ENCODE results near the gene HSBP1.

The HSBP1 gene

GRCh38 chr16:83807710-83808572 lies at the start of gene HSBP1:
HSBP1 (plus strand) TSS chr16:83807978; CDS start chr16:83808077, 99 bp downstream.
- DNase-seq: peak; percentile 83

GRCh38 chr16:83762141-83762991 lies 45.4 kb upstream of the HSBP1 start:
- DNase-seq: no peak

DNA sequence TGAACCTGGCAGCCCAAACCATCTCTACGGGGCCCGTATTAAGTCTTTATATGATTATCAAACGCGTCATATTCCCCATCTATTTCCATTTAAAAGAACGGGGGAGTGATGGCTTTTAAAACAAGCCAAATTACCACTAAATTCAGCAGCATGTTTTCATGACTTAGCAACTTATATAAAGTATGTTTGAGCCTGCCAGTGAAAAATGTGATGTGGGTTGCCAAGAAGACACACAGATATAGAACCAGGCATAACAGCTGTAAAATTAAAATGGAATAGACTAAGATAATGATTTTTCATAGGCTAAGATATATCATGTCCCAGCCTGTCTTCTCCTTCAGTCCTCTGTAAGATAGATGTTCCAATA lies 44.8 kb upstream of the HSBP1 start:
- DNase-seq: no peak

DNA sequence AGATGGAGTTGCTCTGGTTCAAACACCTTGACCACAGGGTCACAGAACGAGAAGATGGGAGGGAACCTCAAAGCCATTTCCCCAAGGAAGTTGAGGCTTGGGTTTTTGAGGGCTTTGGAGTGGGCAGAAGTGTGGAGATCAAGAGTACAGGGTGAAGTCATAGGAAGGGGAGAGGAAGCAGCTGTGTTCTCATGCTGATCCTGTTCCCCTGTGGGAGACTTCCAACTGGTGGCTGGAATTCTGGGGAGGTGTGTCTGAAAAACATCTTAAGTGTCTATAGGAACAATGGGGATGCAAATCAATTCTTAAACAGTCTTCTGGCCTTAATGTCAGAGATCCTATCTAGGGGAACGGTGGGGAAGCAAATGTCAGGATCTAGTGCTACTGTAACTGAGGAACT lies 38.8 kb upstream of the HSBP1 start:
- no peak for DNase-seq

- no peak for DNase-seq
Observed at GRCh38 chr16:83769397-83770008, 38.3 kb upstream of the HSBP1 start.

GRCh38 chr16:83771306-83771942 lies 36.4 kb upstream of the HSBP1 start:
- no peak for DNase-seq

DNA sequence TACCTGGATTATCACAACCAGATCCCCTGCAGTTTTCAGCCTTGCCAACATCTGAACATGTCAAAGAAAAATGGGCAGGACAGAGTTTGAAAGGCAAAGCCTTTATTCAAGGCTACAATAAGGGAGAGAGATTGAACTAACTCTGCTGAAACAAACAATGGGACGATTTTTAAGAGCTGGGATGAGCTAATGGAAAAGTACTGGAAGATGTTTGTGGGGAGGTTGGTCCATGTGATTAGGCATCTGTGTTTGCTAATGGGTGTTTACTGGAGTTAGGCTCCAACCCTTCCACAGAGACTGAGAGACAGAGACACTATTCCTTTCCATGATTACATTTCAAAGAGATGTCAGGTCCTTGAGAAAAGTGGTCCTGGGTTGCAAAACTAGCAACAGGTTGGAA lies 35.0 kb upstream of the HSBP1 start:
- no peak for DNase-seq

DNA sequence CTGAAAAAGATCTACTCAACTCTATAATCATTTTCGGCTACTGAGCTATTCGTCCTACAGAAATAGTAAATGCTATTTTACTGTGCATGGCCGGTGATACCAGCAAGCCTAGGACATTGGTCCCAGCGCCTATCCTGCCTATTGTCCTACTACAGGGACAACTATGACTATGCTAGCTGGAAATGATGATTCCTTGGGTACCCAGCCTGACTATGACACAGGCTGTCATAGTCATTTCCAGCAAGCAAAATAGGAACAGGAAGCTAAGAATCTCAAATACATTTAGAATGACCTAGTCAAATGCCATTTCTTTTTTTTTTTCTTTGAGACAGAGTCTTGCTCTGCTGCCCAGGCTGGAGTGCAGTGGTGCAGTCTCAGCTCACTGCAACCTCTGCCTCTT lies 33.7 kb upstream of the HSBP1 start:
- DNase-seq: no peak

DNA sequence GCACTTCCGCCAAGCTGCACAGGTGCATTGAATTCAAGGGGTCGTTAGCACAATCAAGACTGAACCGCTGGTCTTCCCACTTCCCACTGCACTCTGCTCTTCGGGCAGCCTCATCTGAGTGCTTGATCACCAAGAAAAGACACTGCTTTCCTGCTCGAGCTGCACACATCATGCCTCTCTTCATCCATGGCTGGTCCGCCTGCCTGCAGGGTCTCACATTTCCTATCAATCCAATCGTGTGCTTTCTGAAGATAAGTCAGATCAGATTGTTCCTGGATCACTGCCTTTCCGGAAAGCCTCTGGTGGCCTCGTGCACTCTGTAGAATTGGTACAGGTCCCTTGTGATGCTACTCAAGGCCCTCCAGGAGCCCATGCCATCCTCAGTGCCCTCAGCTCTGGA lies 30.8 kb upstream of the HSBP1 start:
- no peak for DNase-seq

DNA sequence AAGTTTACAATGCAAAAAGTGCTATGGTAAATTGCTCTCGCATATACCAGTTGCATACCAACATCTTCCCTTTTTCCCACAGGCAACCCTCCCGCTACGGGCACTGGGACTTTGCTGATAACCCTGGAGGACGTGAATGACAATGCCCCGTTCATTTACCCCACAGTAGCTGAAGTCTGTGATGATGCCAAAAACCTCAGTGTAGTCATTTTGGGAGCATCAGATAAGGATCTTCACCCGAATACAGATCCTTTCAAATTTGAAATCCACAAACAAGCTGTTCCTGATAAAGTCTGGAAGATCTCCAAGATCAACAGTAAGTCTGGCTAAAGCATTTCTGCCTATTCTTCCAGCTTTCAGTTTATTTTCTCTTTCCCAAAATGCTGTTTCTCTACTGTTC lies 27.9 kb upstream of the HSBP1 start:
- peak; percentile 5 for DNase-seq

DNA sequence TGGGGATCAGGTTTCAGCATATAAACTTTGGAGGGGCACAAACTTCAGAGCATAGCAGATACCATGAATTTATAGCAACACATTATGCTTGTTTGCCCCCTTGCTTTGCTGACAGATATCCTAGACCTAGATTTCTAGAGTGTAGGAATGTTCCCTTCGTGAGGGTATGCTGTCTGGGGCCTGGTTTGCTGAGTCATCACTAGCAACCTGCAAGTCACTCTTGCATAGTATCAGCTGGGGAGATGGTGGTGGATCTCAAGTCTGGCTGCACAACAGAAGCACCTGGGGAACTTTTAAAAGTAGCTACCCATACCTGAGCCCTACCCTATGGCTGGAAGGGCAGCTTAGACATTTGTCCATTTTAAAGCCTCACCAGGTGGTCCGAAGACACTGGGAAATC lies 22.3 kb upstream of the HSBP1 start:
- no peak for DNase-seq

- DNase-seq: no peak
Observed at GRCh38 chr16:83789642-83790401, 18.0 kb upstream of the HSBP1 start.

GRCh38 chr16:83791916-83792315 lies 15.9 kb upstream of the HSBP1 start:
- no peak for DNase-seq

GRCh38 chr16:83792391-83792790 lies 15.4 kb upstream of the HSBP1 start:
- DNase-seq: no peak

DNA sequence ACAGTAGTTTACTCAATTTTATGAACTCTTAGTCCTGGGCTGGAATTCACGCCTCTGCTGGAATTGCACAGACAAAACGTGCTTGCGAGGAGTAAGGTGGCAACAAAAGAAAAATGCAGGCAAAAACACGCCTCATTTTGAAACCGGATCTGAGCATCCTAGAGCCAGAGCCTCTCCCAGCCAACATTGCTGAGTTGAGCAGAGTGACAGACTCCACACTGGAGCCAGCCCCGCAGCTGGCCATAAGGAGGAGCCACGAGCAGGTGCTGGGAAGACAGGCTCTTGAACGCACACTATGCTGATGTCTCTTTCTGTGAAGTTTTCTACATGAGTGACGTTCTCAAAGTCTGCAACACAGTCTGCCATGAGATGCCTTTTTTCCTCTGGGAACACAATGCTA lies 14.6 kb upstream of the HSBP1 start:
- no peak for DNase-seq

DNA sequence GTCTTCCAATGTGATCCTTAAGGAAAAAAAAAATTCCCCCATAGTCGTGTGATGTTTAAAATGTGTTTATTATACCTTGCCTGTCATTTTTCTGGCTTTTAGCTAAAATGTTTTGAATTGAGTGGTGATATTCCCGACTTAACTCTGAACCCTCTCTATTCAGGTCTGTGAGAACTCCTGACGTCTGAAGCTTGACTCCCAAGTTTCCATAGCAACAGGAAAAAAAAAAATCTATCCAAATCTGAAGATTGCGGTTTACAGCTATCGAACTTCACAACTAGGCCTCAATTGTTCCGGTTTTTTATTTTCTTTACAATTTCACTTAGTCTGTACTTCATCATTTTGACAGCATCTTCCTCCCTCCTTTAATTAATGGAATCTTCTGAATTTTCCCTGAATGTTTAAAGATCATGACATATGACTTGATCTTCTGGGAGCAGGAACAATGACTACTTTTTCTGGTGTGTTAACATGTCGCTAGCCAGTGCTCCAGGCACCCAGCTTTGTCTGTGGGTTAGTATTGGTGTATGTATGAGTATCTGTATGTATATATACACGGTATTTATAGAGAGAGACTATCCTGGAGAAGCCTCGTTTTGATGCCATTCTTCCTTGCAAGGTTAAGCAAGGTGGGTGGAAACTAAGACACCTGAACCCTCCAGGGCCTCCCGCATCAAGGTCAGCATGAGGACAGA lies 12.8 kb upstream of the HSBP1 start:
- DNase-seq: no peak

- no peak for DNase-seq
Observed at GRCh38 chr16:83797013-83797412, 10.8 kb upstream of the HSBP1 start.

DNA sequence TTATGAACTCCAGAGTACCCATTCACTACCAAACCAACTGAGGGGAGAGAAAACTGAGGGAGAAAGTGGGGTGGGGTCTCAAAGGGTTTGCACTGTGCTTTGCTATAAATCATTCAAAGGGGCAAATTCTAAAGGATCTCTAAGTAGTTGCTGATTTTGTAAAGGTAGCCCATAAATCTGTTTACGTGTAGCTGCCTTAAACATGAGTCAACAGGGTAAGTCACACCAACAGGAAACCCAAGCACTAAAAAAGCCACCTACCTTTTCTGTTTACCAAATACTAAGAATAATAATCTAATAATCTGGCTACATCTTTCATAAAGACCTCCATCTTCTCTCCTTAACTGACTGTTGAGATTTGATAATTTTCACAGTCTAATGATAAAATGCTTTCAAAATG lies 8.4 kb upstream of the HSBP1 start:
- DNase-seq: no peak

- no peak for DNase-seq
Observed at GRCh38 chr16:83802135-83802534, 5.6 kb upstream of the HSBP1 start.

DNA sequence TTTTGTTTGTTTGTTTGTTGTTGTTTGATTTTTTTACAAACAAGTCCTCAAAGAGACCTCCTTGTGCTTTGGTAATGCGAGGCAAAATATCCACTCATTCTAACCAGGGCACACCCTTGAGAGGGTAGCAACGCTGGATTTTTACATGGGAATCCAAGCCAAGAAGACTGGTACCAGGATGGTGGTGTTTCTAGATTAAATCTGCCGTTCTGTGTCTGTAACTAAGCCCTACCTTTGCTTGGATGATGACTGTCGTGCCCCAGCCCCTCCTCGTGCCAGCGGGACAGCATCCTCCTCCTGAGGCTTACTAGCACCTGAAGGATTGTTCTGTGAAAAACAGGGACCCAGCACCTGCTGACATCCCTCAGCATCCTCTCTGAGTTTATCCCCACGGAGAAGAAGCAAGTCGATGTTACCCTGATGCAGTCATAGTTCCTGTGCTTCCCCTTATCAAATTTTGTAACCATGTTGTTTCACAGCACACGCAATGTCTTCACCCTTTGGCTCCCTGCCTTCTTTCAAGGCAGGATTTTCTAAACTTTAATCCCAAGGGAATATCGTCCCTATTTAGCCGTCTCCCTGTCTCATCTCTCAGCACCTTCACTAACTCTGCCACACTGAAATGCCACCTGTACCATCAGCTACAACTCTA lies 5.1 kb upstream of the HSBP1 start:
- no peak for DNase-seq

DNA sequence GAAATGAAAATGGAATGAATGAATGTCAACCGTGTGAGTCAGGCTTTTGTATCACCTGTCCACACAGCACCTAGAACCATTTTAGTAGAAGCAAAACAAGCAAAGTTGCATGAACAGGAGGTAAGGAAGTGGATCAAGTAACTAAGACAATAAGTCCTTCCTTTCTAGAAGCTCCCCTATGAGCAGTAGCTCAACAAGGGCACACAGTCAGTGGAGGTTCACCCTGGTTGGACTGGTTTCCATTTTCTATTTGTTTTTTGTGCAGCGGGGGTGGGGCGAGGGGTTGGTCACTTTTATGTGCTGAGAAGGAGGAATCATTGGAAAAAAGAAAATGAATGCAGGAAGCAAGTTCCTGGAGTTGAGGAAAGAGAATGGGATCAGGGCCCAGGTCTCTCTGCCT lies 4.0 kb upstream of the HSBP1 start:
- no peak for DNase-seq
